Umbilical cord (tissue), 2 donors: ENCODE results near the gene DOCK2. TPM values are rescaled to one million over a fixed set of nuclear protein-coding genes. Genes with fewer than 3 reads are reported as not detected.
A peak's percentile ranks its signal among the peaks of the same experiment; 100 is the strongest.
"Not testable (repeated sequence)": the region's sequence is repeated elsewhere in the genome, so short reads cannot be mapped to it uniquely, and the experiment has no call there.

Experiments
- DNase-seq: peaks from one replicate; pipeline ENCODE4 v3.0.0-alpha.2; 2015; ENCODE audit warnings: low spot score
- total RNA-seq: library from RNA; depleted of rRNA; stranded (reverse); fragments of >200 nt; gene quantifications from one replicate; pipeline ENCODE4 v1.2.3, GENCODE V29; 2014; ENCODE audit warnings: low replicate concordance; ENCODE audit not compliant: insufficient read depth

DOCK2 gene
- total RNA-seq, 1 donor from 2014 or later: 72.5 TPM

GRCh38 chr5:169637549-169638121 is 560 bp downstream of the DOCK2 start:
- DNase-seq: no peak

GRCh38 chr5:169641253-169641652 is 4.2 kb downstream of the DOCK2 start:
- DNase-seq: peak; percentile 42

DNA sequence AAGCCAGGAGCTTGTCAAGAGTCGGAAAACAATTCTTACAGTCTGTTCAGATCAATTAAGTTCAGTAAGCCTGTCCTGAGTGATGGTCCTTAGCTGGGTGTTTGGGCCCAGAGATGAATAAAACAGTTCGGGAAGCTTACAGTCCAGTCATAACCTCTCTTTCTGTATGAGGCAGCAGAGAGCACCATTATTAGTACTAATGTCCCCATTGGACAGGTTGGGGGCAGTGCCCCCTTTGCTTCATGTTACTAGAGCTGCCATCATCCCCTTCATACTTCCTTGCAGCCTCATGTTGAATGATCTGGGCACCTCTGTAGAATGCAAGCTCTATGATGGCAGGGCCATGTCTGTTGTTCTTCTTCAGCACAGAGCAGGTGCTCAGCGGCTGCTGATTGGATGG is 9.8 kb downstream of the DOCK2 start:
- no peak for DNase-seq

- peak; percentile 44 for DNase-seq
Measured at GRCh38 chr5:169647566-169647965, 10.5 kb downstream of the DOCK2 start.

- no peak for DNase-seq
Measured at GRCh38 chr5:169648725-169649310, 11.7 kb downstream of the DOCK2 start.

DNA sequence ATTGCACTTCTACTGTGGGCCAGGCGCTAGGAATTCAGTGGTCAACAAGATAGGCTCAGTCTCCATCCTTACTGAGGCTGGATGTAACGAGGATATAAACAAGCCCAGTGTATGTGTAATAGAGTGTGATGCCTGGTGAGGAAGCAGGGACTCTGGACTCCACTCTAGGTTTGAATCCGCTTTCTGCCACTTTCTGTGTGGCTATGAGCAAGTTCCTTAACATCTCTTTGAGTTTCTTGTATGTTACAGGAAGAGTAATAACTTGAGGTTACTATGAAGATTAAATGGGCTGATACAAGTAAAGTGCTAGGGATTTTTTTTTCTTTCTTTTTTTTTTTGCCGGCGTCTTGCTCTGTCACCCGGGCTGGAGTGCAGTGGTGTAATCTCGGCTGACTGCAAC is 12.4 kb downstream of the DOCK2 start:
- DNase-seq: no peak

DNA sequence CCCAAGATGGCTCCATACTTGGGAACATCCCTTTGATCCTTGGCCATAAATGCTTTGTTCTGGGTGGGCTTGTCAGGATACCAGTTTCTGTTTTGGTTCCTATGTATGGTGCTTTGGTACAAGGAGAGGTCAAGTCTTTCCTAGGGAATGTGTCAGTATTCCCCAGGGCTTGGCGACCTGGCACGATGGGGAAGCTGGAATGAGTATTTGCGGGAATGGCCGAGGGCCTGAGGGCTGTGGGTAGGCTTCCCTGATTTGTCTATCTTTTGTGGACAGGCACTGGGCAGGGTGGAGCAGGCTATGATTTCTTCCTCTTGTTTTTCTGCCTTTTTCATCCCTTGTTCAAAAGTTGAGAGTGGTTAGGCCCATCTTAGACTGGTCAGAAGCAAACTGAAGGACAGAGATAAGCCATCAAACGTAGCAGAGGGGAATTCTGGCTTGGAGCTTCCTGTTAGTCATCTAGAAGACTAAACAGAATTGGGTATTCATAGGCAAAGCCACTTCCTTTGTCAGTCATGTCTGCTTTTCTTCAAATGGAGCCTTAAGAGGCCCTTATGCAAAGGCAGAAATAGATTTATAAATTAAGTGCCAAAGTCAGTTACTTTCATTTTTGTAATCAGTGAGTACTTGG is 13.7 kb downstream of the DOCK2 start:
- DNase-seq: peak; percentile 77

GRCh38 chr5:169651526-169651925 is 14.5 kb downstream of the DOCK2 start:
- DNase-seq: peak; percentile 60

- DNase-seq: no peak
Measured at GRCh38 chr5:169652057-169652456, 15.0 kb downstream of the DOCK2 start.

- no peak for DNase-seq
Measured at GRCh38 chr5:169653091-169653490, 16.0 kb downstream of the DOCK2 start.

DNA sequence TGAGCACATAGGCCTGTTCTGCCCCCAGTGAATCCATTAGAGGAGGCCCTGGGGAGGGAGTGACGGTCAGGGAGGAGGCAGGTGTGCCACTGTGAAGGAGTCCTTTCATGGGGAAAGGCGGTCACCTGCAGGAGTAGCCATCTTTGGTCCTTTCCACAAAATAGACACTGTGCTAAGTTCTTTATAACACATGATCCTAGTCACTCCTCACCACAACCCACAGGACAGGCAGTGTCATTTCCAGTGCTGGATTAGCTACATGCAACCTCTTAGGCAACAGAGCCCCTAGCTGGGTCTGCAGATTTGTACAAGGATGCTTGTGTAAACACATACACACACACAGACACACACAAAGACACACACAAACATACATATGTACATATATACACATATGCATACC is 18.3 kb downstream of the DOCK2 start:
- no peak for DNase-seq

- no peak for DNase-seq
Measured at GRCh38 chr5:169656125-169656901, 19.2 kb downstream of the DOCK2 start.

GRCh38 chr5:169657127-169657526 is 20.1 kb downstream of the DOCK2 start:
- no peak for DNase-seq

- DNase-seq: not testable (repeated sequence)
Measured at GRCh38 chr5:169662451-169662850, 25.4 kb downstream of the DOCK2 start.

DNA sequence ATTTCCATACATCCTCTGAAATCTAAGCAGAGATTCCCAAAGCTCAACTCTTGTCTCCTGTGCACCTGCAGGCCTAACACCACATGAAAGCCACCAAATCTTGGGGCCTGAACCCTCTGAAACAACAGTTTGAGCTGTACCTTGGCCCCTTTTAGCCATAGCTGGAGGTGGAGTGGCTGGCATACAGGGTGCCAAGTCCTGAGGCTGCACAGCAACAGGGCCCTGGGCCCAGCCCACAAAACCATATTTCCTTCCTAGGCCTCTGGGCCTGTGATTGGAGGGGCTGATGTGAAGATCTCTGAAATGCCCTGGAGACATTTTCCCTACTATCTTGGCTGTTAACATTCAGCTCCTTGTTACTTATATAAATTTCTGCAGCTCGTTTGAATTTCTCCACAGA is 26.5 kb downstream of the DOCK2 start:
- DNase-seq: no peak

- DNase-seq: no peak
Measured at GRCh38 chr5:169666365-169666764, 29.3 kb downstream of the DOCK2 start.

DNA sequence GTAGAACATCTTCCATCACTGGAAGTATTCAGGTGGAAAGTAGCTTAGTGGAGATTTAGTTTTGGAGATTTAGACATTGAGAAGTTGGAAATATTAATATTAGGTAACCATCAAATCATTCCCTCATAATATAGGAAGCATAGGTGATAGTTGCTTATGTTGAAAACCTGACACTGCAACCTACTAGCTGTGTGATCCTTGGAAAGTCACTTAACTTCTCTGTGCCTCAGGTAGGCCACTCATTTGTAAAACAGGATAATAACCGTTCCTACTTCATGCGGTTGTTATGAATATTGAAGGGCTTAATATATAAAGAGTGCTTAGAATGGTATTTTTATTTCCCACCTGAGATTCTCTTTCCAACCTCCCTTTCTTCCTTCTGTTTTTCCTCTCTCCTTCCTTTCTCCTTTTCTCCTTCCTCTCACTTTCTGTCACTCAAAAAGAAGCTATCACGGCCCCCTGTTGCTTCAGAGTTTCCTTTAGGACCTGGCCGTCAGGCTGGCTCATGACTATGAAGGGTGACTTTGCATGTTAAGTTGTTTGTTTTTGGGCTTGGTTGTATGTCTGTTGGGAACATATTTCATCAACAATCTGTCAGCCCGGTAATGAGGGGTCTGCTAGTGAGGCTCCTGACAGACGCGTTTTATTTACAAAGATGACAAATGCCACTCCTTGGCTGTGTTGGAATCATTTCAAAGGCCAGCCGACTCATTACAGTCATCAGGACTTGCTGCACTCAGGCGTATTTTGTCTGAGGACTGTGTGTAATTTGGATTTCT is 31.0 kb downstream of the DOCK2 start:
- no peak for DNase-seq

DNA sequence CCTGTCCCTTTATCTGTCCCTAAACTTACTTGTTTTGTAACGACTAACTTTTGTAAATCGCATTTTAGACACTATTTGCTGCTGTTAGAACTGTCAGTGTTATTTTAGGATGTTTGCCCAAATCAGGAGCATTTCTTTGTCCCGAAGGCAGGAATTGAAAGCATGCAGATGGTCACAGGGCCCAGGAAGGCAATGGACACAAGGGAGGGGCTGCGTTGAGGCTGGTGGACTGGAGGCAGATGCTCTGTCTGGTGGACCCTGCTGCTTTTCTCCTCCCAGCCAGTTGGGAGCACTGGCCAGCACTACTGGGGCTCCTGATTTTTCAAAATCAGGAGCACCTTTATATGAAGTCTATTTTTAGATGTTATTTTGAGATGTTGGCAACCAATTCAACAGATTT is 31.7 kb downstream of the DOCK2 start:
- DNase-seq: no peak

GRCh38 chr5:169670769-169671525 is 33.9 kb downstream of the DOCK2 start:
- DNase-seq: no peak

DNA sequence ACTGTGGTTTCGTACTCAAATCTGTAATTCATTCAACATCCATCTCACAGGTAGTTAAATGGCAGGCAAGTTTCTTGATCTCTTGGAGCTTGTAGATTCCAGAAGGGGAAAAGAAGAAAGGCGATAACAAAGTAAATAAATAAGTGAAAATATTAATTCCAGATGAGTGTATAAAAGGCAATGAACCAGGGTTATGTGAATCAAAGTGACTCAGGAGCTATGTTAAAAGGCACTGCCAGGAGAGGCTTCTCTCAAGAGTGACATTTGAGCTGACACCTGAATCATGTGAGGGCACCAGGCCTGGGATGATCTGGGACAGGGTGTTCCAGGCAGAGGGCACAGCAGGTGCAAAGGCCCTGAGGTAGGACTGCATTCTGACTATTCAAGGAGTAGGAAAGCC is 45.0 kb downstream of the DOCK2 start:
- DNase-seq: no peak

DNA sequence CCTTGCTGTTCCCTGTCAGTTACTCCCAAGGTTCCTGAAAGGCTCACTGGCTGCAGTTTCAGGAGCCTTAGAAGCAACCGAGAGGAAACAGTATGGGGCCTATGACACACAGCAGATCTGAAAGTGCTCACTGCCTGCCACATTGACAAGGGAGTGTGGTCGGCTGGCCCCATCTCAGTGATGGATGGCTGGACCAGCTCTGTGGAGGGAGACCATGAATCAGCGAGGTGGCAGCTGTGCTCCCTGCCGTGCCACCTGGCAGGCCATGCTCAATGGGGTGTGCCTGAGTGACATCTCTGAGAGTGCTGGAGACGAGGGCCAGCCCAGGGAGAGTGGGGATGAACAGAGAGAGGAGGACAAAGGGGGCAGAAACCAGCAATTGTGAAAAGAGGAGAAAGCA is 49.1 kb downstream of the DOCK2 start:
- DNase-seq: no peak
